ENCODE results near the gene ST6GALNAC3.

DNA sequence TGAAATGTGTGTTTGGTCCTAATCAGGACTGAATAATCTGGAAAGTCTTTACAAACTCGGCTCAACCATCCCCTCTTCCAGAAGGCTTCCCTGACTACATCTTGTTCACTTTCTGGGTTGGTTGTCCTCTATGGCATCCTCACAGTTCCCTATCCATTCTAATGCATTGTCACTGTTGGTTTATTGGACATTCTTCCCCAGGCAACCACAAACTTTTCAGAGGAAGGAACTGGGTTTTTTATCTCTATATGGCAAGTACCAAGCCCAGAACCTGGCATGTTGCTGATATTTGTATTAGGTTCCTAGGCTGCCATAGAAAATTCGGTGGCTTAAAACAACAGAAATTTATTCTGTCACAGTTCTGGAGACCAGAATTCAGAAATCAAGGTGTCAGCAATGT is 429.2 kb downstream of the ST6GALNAC3 start:
- TF ChIP-seq, protein P1, sequence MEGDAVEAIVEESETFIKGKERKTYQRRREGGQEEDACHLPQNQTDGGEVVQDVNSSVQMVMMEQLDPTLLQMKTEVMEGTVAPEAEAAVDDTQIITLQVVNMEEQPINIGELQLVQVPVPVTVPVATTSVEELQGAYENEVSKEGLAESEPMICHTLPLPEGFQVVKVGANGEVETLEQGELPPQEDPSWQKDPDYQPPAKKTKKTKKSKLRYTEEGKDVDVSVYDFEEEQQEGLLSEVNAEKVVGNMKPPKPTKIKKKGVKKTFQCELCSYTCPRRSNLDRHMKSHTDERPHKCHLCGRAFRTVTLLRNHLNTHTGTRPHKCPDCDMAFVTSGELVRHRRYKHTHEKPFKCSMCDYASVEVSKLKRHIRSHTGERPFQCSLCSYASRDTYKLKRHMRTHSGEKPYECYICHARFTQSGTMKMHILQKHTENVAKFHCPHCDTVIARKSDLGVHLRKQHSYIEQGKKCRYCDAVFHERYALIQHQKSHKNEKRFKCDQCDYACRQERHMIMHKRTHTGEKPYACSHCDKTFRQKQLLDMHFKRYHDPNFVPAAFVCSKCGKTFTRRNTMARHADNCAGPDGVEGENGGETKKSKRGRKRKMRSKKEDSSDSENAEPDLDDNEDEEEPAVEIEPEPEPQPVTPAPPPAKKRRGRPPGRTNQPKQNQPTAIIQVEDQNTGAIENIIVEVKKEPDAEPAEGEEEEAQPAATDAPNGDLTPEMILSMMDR (IDR thresholded peaks at IDR 0.05) = no peak
- no peak for TF ChIP-seq ZFX (IDR thresholded peaks at IDR 0.05; ENCODE audit: borderline replicate concordance)

Data from 22Rv1 (cell line).